Progenitor cell of endocrine pancreas (in vitro differentiated cells): ENCODE results near the gene FHDC1. TPM values are rescaled to one million over a fixed set of nuclear protein-coding genes. Genes with fewer than 3 reads are reported as not detected.

Source experiments
- DNase-seq: peaks from one replicate; pipeline ENCODE4 v3.0.0; 2021; ENCODE audit warnings: low spot score; ENCODE audit not compliant: unreplicated experiment
- H3K27ac Mint-ChIP-seq: 2 replicates; pipeline ENCODE4 v1.8.0; 2021; ENCODE audit warnings: mild to moderate bottlenecking, moderate library complexity, mixed read lengths
- H3K27me3 Mint-ChIP-seq: 2 replicates; pipeline ENCODE4 v1.8.0; 2021; ENCODE audit warnings: mixed read lengths
- H3K36me3 Mint-ChIP-seq: 2 replicates; pipeline ENCODE4 v1.8.0; 2022; ENCODE audit warnings: mixed read lengths; ENCODE audit not compliant: insufficient read depth
- H3K4me1 Mint-ChIP-seq: 2 replicates; pipeline ENCODE4 v1.8.0; 2021; ENCODE audit warnings: low read depth, mixed read lengths
- H3K4me3 Mint-ChIP-seq: 2 replicates; pipeline ENCODE4 v1.8.0; 2021; ENCODE audit warnings: low read depth, mild to moderate bottlenecking, moderate library complexity, mixed read lengths
- H3K9me3 Mint-ChIP-seq: 2 replicates; pipeline ENCODE4 v1.8.0; 2021; ENCODE audit warnings: low read depth, mixed read lengths
- CTCF ChIP-seq: fragments of 200-600 bp; sonication (generic); IDR thresholded peaks from one replicate; pipeline ENCODE4 v1.5.0; 2021; ENCODE audit warnings: antibody characterized with exemption, mild to moderate bottlenecking; ENCODE audit not compliant: unreplicated experiment
- total RNA-seq: library from RNA; stranded (reverse); gene quantifications from 2 replicates; pipeline ENCODE4 v1.2.1, GENCODE V29; 2021

FHDC1 gene
- total RNA-seq, 1 donor from 2014 or later, result 11.6 TPM

GRCh38 chr4:152925851-152926250 is 10.3 kb upstream of the FHDC1 start:
- no peak overlapping the region for H3K4me3 Mint-ChIP-seq
- H3K4me1 Mint-ChIP-seq, result peaks cover 28% of the 10 kb centered on the region
- H3K9me3 Mint-ChIP-seq, result peaks cover 6% of the 10 kb centered on the region
- DNase-seq, result no peak
- TF ChIP-seq CTCF, result no peak
- no peak overlapping the region for H3K27ac Mint-ChIP-seq
- H3K36me3 Mint-ChIP-seq, result peaks cover 7% of the 10 kb centered on the region
- H3K27me3 Mint-ChIP-seq, result no peaks in the 10 kb centered on the region

DNA sequence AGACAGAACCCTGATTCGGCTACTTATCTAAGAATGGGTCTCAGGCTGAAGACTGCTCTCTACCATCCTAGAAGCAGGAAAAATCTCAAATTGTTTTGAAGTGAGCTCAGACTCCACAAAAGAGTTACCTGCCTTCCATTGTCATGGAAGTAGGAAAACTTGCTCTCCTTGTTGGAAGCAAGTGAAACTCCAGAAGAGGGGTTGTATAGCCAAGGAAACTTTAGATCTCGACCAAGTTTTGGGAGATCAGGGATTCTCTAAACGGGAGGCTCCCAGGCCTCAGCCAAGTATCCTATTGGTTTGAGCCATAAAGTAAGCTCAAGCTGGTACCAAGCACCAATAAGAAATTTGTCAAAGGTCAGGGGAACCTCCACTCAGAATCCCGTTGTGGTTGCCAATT is 9.2 kb upstream of the FHDC1 start:
- no peaks in the 10 kb centered on the region for H3K27me3 Mint-ChIP-seq
- no peak for TF ChIP-seq CTCF
- H3K27ac Mint-ChIP-seq, result no peak overlapping the region
- DNase-seq, result no peak
- peaks cover 1% of the 10 kb centered on the region for H3K9me3 Mint-ChIP-seq
- no peak overlapping the region for H3K4me3 Mint-ChIP-seq
- peaks cover 35% of the 10 kb centered on the region for H3K4me1 Mint-ChIP-seq
- peaks cover 2% of the 10 kb centered on the region for H3K36me3 Mint-ChIP-seq

- peaks cover 35% of the 10 kb centered on the region for H3K4me1 Mint-ChIP-seq
- H3K27me3 Mint-ChIP-seq, result peaks cover 2% of the 10 kb centered on the region
- no peak for DNase-seq
- no peak for TF ChIP-seq CTCF
- no peaks in the 10 kb centered on the region for H3K9me3 Mint-ChIP-seq
- H3K36me3 Mint-ChIP-seq, result peaks cover 2% of the 10 kb centered on the region
- H3K27ac Mint-ChIP-seq, result no peak overlapping the region
- no peak overlapping the region for H3K4me3 Mint-ChIP-seq
Measured at GRCh38 chr4:152927737-152928136, 8.4 kb upstream of the FHDC1 start.

GRCh38 chr4:152928286-152928685 is 7.8 kb upstream of the FHDC1 start:
- H3K4me3 Mint-ChIP-seq, result no peak overlapping the region
- peaks cover 35% of the 10 kb centered on the region for H3K4me1 Mint-ChIP-seq
- no peak overlapping the region for H3K27ac Mint-ChIP-seq
- H3K27me3 Mint-ChIP-seq, result peaks cover 5% of the 10 kb centered on the region
- TF ChIP-seq CTCF, result no peak
- no peak for DNase-seq
- H3K36me3 Mint-ChIP-seq, result peaks cover 2% of the 10 kb centered on the region
- H3K9me3 Mint-ChIP-seq, result no peaks in the 10 kb centered on the region

DNA sequence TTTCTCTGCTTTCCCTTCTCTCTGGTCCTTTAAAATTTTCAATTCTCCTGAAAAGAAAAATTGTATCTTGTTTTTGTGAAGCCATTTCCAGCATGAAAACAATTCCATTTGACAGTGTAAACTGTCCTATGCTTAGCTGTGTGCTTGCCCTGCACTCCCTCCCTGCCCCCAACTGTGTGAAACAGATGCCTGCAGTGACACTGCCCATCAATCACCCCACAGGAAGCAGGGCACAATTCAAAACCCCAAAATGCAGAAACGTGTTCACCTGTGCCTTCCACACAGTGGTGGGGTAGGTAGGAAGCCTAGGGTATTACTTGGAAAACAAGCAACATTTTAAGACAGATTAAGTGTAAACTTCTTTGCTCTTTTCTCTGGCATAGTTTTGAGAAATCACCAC is 6.2 kb upstream of the FHDC1 start:
- DNase-seq, result no peak
- H3K4me1 Mint-ChIP-seq, result peaks cover 35% of the 10 kb centered on the region
- TF ChIP-seq CTCF, result no peak
- H3K36me3 Mint-ChIP-seq, result peaks cover 2% of the 10 kb centered on the region
- peaks cover 19% of the 10 kb centered on the region for H3K27me3 Mint-ChIP-seq
- no peak overlapping the region for H3K27ac Mint-ChIP-seq
- H3K9me3 Mint-ChIP-seq, result no peaks in the 10 kb centered on the region
- H3K4me3 Mint-ChIP-seq, result peak overlapping the region; percentile 50
